ENCODE results near the gene JTB.

The JTB gene

DNA sequence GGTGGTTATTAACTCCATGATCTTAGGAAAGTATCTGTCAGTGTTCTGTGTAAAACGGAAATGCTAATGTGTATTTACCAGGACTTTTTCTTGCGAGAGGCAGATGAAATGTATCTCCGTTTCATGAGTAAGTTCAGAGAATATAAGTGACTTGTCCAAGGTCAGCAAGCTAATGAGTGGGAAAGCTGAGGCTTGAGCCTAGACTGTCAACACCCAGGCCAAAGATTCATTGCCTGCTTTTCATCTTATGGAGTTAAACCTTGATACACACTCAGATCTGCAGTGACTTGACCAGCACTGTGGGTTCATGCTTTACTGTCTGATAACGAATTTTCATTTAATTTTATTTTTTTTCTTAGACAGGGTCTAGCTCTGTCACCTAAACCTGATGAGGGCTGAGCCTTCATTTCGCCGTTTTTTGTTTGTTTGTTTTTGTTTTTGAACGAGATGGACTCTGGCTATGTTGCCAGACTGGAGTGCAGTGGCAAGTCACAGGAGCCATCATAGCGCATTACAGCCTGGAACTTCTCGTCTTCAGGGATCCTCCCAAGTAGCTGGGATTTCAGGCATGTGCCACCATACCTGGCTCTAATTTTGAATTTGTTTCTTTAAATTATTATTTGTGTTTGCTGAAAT lies 918 bp upstream of the JTB start:
- DNase-seq (ENCODE audit: low spot score) = no peak

DNA sequence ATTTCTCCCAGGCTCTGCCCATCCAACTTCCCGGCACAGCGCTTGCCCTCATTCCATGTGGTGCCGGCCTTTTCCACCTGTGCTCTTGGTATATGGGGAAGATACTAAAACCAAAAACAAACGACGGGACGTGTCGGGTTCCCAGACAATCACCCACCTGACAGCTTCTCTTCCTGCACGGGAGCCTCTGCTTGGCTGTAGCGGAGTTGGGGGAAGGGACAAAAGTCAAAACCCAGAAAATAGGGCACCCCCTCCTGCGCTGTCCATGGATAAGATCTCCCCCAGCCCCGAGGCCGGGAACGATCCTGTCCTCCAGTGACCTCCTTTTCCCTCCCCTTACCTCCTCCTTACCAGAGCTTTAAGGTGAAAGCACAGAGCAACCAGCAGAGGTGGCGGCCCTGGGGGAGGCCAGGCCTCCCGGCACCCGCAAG lies 640 bp downstream of the JTB start:
- no peak for DNase-seq (ENCODE audit: low spot score)

DNA sequence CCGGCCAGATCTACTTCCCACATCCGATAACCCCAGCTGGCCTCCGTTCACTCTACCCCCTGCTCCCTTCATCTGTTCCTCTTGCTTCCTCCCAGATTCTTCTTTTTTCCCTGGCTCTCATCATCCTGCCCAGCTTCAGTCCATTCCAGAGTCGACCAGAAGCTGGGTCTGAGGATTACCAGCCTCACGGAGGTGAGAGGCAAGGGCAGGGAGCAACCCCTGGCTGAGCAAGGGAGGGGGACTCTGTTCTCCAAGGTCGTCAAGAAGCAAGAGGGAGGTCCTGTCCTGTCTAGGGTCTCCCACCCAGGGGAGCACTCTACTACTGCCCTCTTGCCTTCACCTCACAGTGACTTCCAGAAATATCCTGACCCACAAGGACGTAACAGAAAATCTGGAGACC lies 3.9 kb downstream of the JTB start:
- no peak for DNase-seq (ENCODE audit: low spot score)

DNA sequence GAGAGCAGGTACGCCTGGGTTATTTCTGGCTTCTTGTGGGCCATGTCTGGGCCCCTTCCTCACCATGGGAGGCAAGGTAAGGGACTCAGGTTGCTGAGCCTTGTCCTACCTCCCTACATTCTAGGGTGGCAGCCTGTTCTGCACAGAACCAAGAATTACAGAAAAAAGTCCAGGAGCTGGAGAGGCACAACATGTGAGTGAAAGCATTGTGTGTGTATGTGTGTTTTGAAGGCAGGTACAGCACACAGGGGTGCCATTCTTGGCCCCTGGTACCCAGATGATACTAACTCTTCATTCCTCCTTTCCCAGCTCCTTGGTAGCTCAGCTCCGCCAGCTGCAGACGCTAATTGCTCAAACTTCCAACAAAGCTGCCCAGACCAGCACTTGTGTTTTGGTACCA lies 4.4 kb downstream of the JTB start:
- DNase-seq (ENCODE audit: low spot score) = no peak

DNA sequence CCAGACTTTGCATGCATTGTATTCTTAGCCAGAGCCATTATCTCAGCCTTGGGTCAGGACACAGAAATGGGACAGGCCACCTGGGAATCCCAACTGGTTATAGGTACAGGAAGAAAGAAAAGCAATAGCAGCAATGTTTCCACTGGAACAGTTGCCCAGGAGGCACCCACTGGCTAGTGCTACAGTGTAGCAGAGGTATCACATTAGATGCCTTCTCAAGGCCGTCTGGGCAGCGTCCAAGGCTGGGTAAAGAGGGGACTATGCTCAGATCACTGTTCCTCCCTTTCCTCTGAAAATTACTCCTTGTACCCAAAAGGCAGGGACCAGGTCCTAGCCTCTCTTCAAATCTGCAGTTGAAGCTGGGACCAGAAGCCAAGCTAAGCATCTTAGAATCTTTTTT lies 7.1 kb downstream of the JTB start:
- DNase-seq (ENCODE audit: low spot score) = no peak

DNA sequence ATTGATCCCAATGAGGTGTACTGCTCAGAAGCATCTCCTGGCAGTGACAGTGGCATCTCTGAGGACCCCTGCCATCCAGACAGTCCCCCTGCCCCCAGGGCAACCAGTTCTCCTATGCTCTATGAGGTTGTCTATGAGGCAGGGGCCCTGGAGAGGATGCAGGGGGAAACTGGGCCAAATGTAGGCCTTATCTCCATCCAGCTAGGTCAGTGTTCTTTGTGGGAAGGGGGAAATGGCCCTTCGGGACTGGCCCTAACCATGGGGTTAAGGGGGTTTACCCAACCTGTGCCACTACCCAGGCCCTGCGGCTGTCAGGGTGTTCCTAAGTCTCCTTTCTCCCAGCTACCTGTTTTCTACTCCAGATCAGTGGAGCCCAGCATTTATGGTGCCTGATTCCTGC lies 8.5 kb downstream of the JTB start:
- no peak for DNase-seq (ENCODE audit: low spot score)

DNA sequence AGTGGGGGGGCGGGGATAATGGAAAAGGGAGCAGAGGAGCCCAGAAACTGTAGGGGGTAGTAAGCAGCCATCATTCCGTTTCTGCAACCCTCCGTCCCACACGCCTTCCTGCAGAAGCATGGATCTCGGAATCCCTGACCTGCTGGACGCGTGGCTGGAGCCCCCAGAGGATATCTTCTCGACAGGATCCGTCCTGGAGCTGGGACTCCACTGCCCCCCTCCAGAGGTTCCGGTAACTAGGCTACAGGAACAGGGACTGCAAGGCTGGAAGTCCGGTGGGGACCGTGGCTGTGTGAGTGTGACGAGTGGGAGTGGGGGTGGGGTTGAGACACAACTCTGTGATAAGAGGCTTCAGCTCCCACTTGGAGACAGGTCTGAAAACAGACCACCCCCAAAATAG lies 9.1 kb downstream of the JTB start:
- no peak for DNase-seq (ENCODE audit: low spot score)

DNA sequence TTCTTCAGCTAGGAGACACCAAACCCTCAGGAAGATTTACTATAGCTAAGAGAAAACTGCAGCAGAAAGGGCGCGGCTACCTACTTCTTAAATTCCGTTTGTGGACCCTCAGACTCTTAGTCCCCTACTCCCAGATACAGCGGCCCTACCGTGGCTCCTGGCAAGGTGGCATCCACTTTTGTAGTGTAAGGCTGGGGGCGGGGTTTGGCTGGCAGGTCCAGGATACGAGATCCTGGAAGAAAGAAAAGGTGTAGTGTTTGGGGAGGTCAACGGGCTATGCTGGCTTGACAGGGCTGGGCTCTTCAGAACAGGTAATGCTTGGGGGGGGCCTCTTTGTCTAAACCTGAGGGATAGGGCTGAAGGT lies 9.5 kb downstream of the JTB start:
- no peak for DNase-seq (ENCODE audit: low spot score)

DNA sequence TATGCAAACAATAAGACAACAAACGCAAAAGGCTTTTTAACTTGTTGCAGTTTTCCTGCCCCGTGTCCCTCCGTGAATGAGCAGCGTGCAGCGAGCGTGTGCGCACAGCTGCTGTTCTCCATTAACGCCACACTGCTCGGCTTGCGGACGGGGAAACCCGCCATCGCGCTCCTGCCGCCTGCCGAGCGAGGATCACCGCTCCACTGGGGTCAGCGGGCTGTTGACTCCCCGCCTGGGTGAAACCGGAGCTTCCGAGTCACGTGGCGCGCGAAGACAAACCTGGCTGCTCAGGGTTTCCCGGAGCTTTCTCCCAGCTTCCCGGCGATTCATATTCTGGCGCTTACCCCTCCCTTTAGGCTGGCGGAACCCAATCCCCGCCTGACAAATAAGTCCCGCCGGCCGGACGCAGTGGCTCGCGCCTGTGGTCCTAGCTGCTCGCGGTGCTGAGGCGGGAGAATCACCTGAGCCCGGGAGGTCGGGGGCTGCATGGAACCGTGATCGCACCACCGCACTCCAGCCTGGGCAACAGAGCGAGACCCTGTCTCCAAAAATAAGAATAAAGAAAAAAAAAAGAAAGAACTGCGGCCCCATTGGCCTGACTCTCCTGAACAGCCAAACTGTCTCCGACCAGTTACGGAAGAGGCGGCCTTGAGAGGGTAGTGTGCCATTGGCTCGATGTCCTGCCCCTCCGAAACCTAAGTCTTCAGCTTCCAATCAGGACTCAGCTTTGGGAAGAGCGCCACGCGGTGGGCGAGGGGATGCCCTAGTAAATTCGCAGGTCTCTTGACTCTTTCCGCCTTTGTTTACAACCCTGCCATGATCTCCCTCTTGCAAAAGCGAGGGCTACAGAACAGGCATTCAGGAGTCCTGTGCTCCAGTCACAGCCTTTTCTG lies 10.1 kb downstream of the JTB start, which contains the start of gene CREB3L4:
Gene CREB3L4 (plus strand): TSS at position 796 of the 893 bp plus-strand sequence. CDS start 624 bp downstream, outside the sequence.
- peak; percentile 95 for DNase-seq (ENCODE audit: low spot score)

DNA sequence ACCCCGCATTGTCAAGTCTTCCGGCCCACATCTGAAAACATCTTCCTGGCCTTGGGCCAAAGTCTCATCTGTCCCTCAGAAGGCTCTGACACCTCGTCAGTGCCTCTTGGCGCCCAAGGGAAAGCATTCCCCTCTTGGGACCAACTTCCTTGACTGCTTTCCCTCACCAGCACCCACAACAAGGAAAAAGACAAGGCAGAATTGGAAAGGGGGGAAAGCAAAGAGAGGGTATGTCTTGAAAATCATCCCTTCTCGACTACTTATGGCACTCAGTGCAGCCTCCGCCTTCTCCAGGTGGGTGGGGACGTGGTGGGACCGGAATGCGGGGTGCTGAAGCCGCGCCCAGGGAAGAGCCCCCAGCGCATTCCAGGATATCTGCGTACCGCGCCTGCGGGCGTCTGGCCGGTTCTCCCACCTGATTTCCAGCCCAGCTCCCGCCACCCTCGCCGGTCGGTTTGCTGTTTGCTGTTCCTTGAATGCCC lies 13.6 kb downstream of the JTB start:
- peak; percentile 80 for DNase-seq (ENCODE audit: low spot score)

DNA sequence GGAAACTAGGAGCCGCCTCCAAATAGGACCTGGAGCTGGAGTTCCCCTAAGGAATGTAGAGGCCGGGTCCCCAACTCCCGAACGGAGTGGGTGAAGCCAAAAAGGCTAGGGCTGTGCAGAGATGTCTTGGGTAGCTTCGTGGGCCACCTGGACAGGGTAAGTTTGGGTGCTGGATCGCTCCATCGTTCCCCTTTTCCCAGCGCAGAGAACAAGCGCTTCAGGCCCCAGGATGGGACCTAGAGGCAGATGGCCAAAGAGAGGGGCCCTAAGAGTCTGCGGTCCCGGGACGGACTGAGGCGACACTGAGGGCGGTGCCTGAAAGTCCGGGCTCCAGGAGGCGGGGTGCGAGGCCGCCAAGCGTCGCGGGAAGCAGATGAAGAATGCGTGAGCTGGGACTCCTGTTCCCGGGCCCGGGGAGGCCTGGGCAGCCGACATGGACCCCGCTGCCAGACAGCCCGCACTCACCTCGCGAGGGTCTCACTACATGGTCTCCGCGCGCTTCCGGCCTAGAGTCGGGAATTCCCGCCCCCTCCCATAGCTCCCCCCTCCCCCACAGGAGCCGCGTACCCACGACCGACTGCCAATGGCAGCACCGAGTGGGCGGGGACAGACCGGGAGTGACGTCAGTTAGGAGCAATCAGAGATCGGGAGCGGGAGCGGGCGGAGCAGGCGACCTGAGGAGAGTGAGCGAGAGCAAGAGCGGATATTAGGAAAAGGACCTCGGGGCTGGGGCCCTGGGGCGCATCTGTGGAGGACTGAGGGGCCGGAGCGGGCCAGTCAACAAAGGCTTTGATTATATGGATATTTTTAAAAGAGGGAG lies 14.2 kb downstream of the JTB start, which contains the start of gene SLC39A1:
Gene SLC39A1 (minus strand): TSS at position 508 of the 820 bp plus-strand sequence. CDS start 822 bp downstream, outside the sequence.
- DNase-seq (ENCODE audit: low spot score) = peak; percentile 96

DNA sequence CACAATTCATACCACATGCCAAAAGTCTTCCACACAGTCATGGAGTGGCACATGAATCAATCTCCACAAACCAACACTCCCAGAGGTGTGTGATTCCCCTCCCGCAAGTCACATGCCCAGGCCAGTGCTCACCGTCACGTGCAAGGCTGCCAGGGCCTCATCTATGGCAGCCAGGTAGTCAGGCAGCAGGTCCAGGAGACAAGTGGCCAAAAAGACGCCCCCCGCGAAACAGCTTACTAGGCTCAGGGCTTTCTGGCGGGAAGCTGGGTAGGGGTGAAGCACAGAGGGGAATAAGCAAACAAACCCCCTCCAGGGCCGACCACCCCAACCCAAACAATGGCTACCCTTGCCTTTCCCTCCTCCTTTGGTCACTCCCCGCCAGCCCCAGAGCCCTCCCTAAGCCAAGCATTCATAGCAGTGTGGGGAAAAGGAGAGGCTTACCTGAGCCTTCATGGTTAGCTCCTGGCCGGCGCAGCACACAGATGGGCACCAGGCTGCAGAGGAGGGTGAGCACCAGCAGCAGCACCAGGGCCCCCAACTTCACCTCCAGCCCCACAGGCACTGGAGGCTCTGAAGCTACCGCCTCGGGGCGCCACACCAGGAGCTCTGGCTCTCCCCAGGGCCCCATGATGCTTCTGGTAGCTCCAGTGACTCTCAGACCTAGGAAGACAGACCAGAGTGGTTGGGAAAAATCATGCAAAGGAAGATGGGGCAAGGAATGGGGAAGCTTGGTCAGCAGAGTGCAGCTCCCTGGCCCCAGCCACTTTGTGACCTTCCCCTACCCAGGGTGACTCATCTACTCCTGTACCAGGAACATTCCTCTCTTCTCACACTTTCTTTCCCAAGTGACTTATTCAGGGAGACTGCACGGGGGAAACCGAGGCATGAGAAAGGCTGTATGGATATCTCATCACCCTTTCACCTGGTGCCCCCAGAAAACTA lies 15.1 kb downstream of the JTB start:
- DNase-seq (ENCODE audit: low spot score) = peak; percentile 61

DNA sequence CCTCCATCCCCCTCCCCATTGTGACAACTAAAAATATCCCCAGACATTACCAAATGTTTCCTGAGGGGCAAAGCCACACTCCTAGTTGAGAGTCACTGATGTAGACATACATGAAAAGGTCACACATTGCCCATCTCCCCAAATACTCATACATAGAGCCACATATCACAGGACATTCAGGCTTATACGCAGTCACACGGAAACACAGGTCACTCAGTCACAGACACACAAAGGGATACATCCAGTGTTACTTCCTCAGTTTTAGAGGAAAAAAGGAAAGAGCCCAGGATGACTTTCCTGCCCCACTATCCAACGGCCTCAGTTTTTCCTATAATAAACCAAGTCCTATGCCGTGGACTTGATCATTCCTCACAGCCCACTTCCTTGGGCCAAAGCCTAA lies 16.1 kb downstream of the JTB start:
- no peak for DNase-seq (ENCODE audit: low spot score)

DNA sequence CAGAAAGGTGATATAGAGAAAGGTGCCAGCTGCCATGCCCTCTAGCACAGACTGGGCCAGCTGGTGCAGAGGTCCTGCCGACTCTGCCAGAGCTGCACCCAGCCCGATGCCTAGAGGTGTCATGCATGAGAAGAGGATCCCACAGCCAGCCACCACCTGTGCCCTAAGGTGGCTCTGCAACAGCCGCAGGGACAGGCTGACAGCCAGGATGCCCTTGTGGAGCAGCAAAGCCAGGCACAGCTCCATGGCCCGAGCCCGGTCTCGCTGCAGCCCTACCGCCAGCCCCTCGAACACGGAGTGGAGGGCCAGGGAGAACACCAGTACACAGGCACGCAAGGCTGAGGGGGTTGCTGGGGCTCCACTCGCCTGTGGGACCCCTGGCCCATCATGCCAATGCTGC lies 17.3 kb downstream of the JTB start:
- DNase-seq (ENCODE audit: low spot score) = no peak

DNA sequence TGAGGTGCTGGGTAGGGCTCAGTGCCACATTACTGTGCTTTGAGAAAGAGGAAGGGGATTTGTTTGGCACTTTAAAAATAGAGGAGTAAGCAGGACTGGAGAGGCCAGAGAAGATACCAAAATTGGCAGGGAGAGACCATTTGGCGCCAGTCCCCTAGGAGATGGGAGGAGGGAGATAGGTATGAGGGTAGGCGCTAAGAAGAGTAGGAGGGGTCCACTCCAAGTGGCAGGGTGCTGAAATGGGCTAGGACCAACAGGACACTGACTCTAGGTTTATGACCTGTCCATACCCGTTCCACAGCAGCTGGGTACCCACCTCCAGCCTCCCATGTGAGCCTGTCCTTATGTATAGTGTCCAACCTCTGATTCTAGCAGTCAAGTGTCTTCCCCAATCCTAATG lies 18.0 kb downstream of the JTB start:
- DNase-seq (ENCODE audit: low spot score) = no peak

DNA sequence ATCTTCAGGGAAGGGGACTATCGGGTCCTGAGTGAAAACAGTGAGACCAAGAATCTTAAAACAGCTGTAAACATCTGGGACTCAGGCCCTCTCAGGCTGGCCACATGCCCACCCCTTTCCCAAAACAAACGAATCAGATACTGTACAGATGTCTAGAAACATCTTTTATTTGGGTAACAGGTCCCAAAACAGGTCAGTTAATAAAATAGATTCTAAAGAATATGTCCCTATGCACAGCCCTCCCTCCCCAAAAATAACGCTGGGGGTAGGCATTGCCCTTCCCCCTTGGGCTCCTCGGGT lies 18.6 kb downstream of the JTB start:
- no peak for DNase-seq (ENCODE audit: low spot score)

DNA sequence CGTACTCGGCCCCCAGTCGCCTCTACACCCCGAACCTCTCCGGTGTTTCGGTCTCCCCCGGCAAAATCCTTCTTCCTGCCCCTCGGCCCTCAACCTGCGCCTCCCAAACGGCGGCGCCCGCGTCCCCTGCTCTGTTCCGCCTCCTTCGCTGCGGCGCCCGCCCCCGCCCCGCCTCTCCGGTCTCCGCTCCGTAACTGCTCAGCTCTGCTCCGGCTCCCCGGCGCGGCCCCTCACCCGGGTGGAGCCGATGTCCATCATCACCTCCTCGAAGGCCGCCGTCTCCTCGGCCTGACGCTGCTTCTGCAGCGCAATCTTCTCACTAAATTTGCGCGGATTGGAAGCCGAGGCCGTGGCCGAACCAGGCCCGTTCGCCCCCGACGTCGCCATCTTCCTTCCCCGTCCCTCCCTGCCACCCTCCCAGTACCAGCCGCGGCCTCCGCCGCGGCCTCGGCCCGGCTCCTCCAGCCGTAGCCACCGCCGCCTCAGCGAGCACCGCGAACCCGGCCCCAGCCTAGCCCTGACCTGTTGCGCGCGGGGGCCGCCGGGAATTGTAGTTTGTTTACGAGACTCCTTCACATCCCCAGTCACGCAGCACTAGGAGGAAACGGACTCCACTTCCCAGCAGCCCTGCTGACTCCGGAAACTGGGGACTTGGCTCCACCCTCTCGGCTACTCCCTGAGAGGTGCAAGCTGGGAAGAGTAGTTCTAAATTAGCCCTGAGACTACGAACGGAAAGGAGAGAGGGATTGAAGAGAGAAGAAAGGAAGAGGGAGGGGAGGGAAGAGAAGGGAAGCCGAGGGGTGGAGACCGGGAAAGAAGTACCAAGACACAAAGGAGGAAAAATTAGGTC lies 19.1 kb downstream of the JTB start, which contains the start of gene CRTC2:
Gene CRTC2 (minus strand): TSS at position 502 of the 850 bp plus-strand sequence. CDS start 115 bp downstream, at position 387.
- DNase-seq (ENCODE audit: low spot score) = peak; percentile 99

DNA sequence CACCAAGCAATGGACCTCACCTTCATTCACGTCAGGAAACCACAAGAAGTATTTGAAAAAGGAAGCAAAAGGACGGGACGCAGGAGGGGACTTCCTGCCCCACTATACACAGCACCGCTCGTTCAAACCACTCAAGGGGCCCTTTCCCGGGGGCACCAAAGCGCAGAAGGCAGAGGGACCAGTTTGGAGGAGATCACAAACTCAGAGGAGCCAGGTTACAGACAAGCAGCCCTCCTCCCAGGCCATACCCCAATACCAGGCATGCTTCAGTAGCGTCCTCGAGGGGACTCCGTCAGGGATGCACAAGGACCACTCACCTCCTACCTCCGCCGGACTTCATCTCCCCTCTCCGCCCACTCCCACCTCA lies 19.7 kb downstream of the JTB start:
- no peak for DNase-seq (ENCODE audit: low spot score)

DNA sequence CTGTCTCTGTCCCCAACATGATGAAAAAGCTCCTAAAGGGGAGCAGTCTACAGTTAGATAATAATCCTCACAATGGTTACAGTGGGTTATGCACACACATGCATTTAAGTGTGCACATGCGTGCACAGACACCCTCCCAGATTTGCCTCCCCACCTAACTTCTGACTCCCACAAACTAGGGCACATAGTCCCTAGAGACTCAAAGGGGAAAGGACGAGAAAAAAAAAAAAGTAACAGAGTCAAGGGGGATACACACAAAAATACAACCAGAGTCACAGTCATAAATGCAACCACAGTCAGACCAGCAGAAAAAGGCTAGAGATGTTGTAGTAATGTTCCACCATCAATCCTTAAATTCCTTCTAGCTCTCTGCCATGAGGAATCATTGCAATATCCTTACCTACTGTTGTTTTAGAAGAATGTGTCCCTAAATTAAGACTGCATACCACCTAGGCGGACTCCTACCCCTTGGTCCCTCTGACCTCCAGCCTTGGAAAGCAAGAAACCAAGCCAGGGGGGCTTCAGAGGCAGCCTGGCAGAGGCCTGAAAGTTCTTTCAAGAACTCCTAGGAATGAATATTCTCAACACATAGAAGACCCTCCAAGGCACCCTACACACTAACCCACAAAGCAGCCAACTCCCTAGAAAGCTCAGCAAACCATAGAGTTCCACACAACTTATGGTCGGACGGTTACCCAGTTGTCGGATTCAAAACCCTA lies 20.3 kb downstream of the JTB start:
- no peak for DNase-seq (ENCODE audit: low spot score)

DNA sequence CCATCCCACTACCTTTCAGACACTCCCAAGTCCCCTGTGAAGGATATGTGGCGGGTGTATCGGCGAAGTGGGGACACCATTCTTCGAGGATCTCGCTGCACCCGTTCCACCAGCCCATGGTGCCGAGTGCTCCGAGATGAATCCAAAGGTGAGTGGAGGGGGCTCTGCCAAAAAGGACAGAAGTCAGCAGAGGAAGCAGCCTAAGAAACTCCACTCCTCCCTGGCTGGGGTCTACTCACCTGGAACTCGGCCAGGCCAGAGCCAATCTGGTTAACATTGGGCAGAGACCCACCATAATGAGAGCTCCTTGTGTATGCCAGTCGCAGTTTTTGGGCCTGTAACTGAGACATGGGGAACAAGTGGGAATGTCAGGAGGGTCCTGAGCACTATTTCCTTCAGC lies 22.6 kb downstream of the JTB start:
- no peak for DNase-seq (ENCODE audit: low spot score)

All from LoVo (cell line).